NB4 (cell line): ENCODE results near the gene ITSN1.

Source experiments
- DNase-seq: peaks from one replicate; pipeline ENCODE4 v3.0.0; 2010; ENCODE audit warnings: low read depth
- H3K4me3 ChIP-seq: one replicate; pipeline ENCODE4 v1.5.1; 2011; ENCODE audit warnings: mild to moderate bottlenecking, low read depth, low read length, moderate library complexity
- CTCF ChIP-seq: IDR thresholded peaks from one replicate; pipeline ENCODE4 v1.5.1; 2012; ENCODE audit warnings: low read depth, low read length
- MYC ChIP-seq: IDR thresholded peaks from 2 replicates; pipeline ENCODE4 v1.6.1; 2011; ENCODE audit warnings: low read depth, low read length
- POLR2A ChIP-seq: IDR thresholded peaks from 2 replicates; pipeline ENCODE4 v1.6.1; 2011; ENCODE audit warnings: mild to moderate bottlenecking; ENCODE audit not compliant: insufficient read length; ENCODE audit errors: extremely low read depth
- TF ChIP-seq, protein P1 (sequence below): IDR thresholded peaks from 2 replicates; pipeline ENCODE4 v1.6.1; 2011; ENCODE audit warnings: low read depth, low read length

The ITSN1 gene

GRCh38 chr21:33662046-33662445 lies 19.7 kb downstream of the ITSN1 start:
- DNase-seq: no peak
- TF ChIP-seq, protein P1, sequence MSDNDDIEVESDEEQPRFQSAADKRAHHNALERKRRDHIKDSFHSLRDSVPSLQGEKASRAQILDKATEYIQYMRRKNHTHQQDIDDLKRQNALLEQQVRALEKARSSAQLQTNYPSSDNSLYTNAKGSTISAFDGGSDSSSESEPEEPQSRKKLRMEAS: no peak
- TF ChIP-seq POLR2A (no peak), MYC (no peak), CTCF (no peak)
- no peak overlapping the region for H3K4me3 ChIP-seq

GRCh38 chr21:33663241-33663640 lies 20.9 kb downstream of the ITSN1 start:
- TF ChIP-seq CTCF (no peak), POLR2A (no peak), MYC (no peak)
- TF ChIP-seq, protein P1: no peak
- DNase-seq: no peak
- H3K4me3 ChIP-seq: no peak overlapping the region

- no peak for TF ChIP-seq CTCF
- TF ChIP-seq MYC: no peak
- TF ChIP-seq, protein P1: no peak
- TF ChIP-seq POLR2A: no peak
- DNase-seq: no peak
Measured at GRCh38 chr21:33664135-33664534, 21.8 kb downstream of the ITSN1 start.

GRCh38 chr21:33666153-33666552 lies 23.9 kb downstream of the ITSN1 start:
- DNase-seq: no peak
- TF ChIP-seq POLR2A (no peak), MYC (no peak), CTCF (no peak)
- TF ChIP-seq, protein P1: no peak
- H3K4me3 ChIP-seq: no peak overlapping the region

More at GRCh38 chr21:33664135-33664534, 21.8 kb downstream of the ITSN1 start:
- H3K4me3 ChIP-seq: no peak overlapping the region

- TF ChIP-seq CTCF: no peak
- TF ChIP-seq POLR2A: no peak
- TF ChIP-seq MYC: no peak
- TF ChIP-seq, protein P1: no peak
- DNase-seq: no peak
- no peak overlapping the region for H3K4me3 ChIP-seq
Measured at GRCh38 chr21:33667636-33668035, 25.3 kb downstream of the ITSN1 start.

- TF ChIP-seq CTCF: no peak
- no peak for DNase-seq
- H3K4me3 ChIP-seq: no peak overlapping the region
Measured at GRCh38 chr21:33668180-33668579, 25.9 kb downstream of the ITSN1 start.
